ENCODE results near the gene TMEM212.

GRCh38 chr3:171890398-171890797 lies 47.2 kb downstream of the TMEM212 start:
- TF ChIP-seq SUZ12 (IDR thresholded peaks at IDR 0.05; ENCODE audit: extremely low read depth, insufficient read depth, insufficient read length) (no peak), ZNF274 (IDR thresholded peaks at IDR 0.05; ENCODE audit: low read depth, low read length) (no peak)
